Activated CD4-positive, alpha-beta T cell treated with anti-CD3 and anti-CD28 coated beads, Interleukin-2, amount 50 U/mL, for 48 hours (primary cell): ENCODE measurements around the gene THSD7B.

Source experiments
- DNase-seq, 2 experiments: peaks; one replicate each; pipeline ENCODE4 v3.0.0-alpha.2; 2020

THSD7B gene

GRCh38 chr2:137724912-137725311, 959.6 kb downstream of the THSD7B start:
- DNase-seq: no peak
